ENCODE data around the gene MYRFL. TPM values are rescaled to one million over a fixed set of nuclear protein-coding genes. Genes with fewer than 3 reads are reported as not detected.

Gene MYRFL
- total and polyA plus RNA-seq, 5 donors from 2014 or later = not detected

DNA sequence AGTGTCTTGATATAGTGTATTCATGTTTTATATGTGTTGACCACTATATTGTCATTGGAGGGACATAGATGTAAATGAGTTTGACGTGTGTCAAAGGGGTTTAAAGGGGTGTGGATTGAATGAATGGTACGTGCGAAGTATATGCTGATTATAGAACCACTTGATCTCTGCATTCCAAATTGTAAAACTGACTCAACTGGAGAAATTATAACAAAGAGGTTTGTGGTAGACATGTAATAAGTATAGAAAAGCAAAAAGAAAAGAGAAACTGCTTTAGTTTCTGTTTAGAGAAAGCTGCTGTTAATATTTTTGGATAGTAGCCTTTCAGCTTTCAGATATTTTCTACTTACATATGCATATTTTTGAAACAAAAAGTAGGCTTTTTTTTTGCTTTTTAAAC, 8.9 kb upstream of the MYRFL start:
- H3K36me3 ChIP-seq (ENCODE audit: control insufficient read depth, insufficient read depth, low read length) = no peaks in the 10 kb centered on the region
- Mint-ChIP-seq H3K4me1 (no peaks in the 10 kb centered on the region), H3K27me3 (no peaks in the 10 kb centered on the region), H3K4me3 (no peak overlapping the region), H3K36me3 (peaks cover 31% of the 10 kb centered on the region), H3K27ac (no peak overlapping the region), H3K9me3 (no peaks in the 10 kb centered on the region)
- no peak for ATAC-seq (ENCODE audit: low read depth in 2 of 2)
- no peaks in the 10 kb centered on the region for H3K27me3 ChIP-seq (ENCODE audit: control insufficient read depth, insufficient read depth, low read length)
- no peak overlapping the region for H3K4me3 ChIP-seq (ENCODE audit: low read depth, low read length)
- no peaks in the 10 kb centered on the region for H3K4me1 ChIP-seq (ENCODE audit: control insufficient read depth, insufficient read depth, low read length, poor library complexity, severe bottlenecking)
- no peaks in the 10 kb centered on the region for H3K9me3 ChIP-seq (ENCODE audit: control insufficient read depth in 2 of 2, low read length in 2 of 2)
- H3K27ac ChIP-seq (ENCODE audit: insufficient read depth, low read length, poor library complexity, severe bottlenecking) = no peak overlapping the region
- DNase-seq = no peak

DNA sequence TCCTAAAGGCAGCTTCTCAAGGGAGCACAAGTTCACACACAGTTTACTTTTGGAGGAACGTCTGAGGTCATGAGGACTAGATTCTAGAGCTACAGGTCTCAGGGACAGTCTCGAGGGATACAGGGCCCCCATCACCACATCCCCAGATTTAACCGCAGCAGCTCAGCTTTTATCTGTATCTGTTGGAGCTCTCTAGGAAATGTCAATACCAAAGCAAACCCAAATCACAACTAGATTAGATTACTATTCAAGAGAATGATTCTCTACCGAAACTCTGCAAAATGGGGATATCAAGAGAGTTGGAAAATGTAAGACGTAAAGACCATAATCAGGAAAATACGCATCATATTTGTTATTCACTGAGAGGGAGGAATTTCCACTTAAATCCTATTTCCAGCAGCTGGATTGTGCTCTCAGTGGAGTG, 4.0 kb upstream of the MYRFL start:
- H3K9me3 Mint-ChIP-seq = no peaks in the 10 kb centered on the region
- DNase-seq (no peak), ATAC-seq (ENCODE audit: low read depth in 2 of 2) (no peak)
- no peak overlapping the region for H3K4me3 ChIP-seq (ENCODE audit: low read depth, low read length)
- H3K36me3 Mint-ChIP-seq = peaks cover 7% of the 10 kb centered on the region
- no peak overlapping the region for H3K4me3 Mint-ChIP-seq
- H3K27ac ChIP-seq (ENCODE audit: insufficient read depth, low read length, poor library complexity, severe bottlenecking) = no peak overlapping the region
- H3K27ac Mint-ChIP-seq = no peak overlapping the region
- H3K27me3 Mint-ChIP-seq = peaks cover under 1% of the 10 kb centered on the region
- no peaks in the 10 kb centered on the region for H3K4me1 ChIP-seq (ENCODE audit: control insufficient read depth, insufficient read depth, low read length, poor library complexity, severe bottlenecking)
- no peaks in the 10 kb centered on the region for H3K27me3 ChIP-seq (ENCODE audit: control insufficient read depth, insufficient read depth, low read length)
- no peaks in the 10 kb centered on the region for H3K36me3 ChIP-seq (ENCODE audit: control insufficient read depth, insufficient read depth, low read length)
- H3K4me1 Mint-ChIP-seq = no peaks in the 10 kb centered on the region
- no peaks in the 10 kb centered on the region for H3K9me3 ChIP-seq (ENCODE audit: control insufficient read depth in 2 of 2, low read length in 2 of 2)

DNA sequence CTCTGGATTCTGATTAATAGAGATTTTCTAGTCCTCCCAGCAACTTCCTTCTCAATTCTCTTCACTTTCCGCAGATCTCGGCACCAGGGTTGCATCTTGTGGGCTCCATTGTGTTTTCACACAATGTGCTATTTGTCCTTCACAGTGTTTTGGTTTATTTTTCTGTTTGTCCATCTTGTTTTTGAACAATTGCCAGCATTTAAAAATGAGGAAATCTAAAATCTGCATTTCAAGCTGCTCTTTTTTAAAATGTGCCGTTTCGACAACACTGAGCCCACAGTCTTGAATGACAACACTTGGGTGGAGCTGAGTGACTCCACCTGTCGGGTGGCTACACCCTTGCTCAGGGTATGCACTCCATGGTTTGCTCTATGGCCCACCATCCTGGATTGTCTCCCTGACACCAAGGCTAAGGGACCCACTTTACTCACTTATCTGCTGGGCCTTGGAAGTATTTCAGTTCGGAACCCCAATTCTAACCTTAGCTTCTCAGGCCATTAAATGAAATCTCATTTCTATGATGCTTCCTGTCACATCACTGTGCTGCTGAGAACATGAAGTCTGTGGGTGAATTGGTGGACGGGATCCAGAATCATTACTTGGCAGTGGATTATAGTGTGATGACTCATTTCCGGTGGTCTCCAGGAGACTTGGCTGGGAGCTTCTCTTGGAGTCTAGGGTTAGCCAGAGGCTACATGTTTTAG, 3.4 kb upstream of the MYRFL start:
- H3K27me3 Mint-ChIP-seq = peaks cover 7% of the 10 kb centered on the region
- H3K4me3 Mint-ChIP-seq = no peak overlapping the region
- H3K27ac Mint-ChIP-seq = no peak overlapping the region
- H3K27ac ChIP-seq (ENCODE audit: insufficient read depth, low read length, poor library complexity, severe bottlenecking) = no peak overlapping the region
- no peaks in the 10 kb centered on the region for H3K27me3 ChIP-seq (ENCODE audit: control insufficient read depth, insufficient read depth, low read length)
- H3K4me1 ChIP-seq (ENCODE audit: control insufficient read depth, insufficient read depth, low read length, poor library complexity, severe bottlenecking) = no peaks in the 10 kb centered on the region
- no peak overlapping the region for H3K4me3 ChIP-seq (ENCODE audit: low read depth, low read length)
- no peaks in the 10 kb centered on the region for H3K4me1 Mint-ChIP-seq
- no peaks in the 10 kb centered on the region for H3K9me3 ChIP-seq (ENCODE audit: control insufficient read depth in 2 of 2, low read length in 2 of 2)
- H3K9me3 Mint-ChIP-seq = no peaks in the 10 kb centered on the region
- peaks cover 3% of the 10 kb centered on the region for H3K36me3 Mint-ChIP-seq
- no peaks in the 10 kb centered on the region for H3K36me3 ChIP-seq (ENCODE audit: control insufficient read depth, insufficient read depth, low read length)
- no peak for ATAC-seq (ENCODE audit: low read depth in 2 of 2)
- DNase-seq = no peak

DNA sequence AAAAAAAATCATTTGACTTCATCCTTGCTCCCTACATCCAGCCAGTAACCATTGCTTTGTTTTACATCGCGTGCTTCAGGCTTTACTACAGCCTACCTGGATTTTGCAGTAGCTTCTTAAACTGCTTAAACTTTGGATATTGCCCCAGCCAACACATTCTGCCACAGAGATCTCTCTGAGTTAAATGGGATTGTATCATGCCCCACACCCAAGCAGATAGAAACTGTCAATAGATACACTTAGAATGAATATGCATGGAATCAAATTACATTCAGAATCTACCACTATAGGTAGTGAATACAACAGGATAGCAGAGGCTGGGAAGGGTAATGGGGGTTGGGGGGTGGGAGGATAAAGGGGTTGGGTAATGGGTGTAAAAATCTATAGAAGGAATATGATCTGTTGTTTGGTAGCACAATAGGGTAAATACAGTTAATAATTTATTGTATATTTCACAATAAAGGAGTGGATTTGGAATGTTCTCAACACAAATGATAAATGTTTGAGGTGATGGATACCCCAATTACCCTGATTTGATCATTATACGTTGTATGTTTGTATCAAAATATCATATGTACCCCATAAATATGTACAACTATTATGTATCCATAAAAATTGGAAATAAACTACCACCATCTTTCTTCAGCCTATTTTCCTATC, 2.7 kb upstream of the MYRFL start:
- no peaks in the 10 kb centered on the region for H3K36me3 Mint-ChIP-seq
- Histone ChIP-seq H3K27ac (ENCODE audit: insufficient read depth, low read length, poor library complexity, severe bottlenecking) (no peak overlapping the region), H3K27me3 (ENCODE audit: control insufficient read depth, insufficient read depth, low read length) (peaks cover 3% of the 10 kb centered on the region), H3K4me3 (ENCODE audit: low read depth, low read length) (no peak overlapping the region), H3K9me3 (ENCODE audit: control insufficient read depth in 2 of 2, low read length in 2 of 2) (no peaks in the 10 kb centered on the region), H3K36me3 (ENCODE audit: control insufficient read depth, insufficient read depth, low read length) (no peaks in the 10 kb centered on the region), H3K4me1 (ENCODE audit: control insufficient read depth, insufficient read depth, low read length, poor library complexity, severe bottlenecking) (no peaks in the 10 kb centered on the region)
- DNase-seq (no peak), ATAC-seq (ENCODE audit: low read depth in 2 of 2) (no peak)
- no peaks in the 10 kb centered on the region for H3K4me1 Mint-ChIP-seq
- H3K27ac Mint-ChIP-seq = no peak overlapping the region
- no peaks in the 10 kb centered on the region for H3K9me3 Mint-ChIP-seq
- no peak overlapping the region for H3K4me3 Mint-ChIP-seq
- H3K27me3 Mint-ChIP-seq = peaks cover 8% of the 10 kb centered on the region

DNA sequence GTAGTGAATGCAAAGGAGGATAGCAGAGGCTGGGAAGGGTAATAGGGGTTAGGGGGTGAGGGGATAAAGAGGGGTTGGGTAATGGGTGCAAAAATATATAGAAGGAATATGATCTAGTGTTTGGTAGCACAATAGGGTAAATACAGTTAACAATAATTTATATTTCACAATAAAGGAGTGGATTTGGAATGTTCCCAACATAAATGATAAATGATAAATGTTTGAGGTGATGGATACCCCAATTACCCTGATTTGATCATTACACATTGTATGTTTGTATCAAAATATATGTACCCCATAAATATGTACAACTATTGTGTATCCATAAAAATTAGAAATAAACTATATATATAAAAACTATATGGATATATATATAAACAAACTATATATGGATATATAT, 999 bp upstream of the MYRFL start:
- no peak overlapping the region for H3K27ac Mint-ChIP-seq
- H3K27me3 Mint-ChIP-seq = peaks cover 8% of the 10 kb centered on the region
- no peaks in the 10 kb centered on the region for H3K36me3 Mint-ChIP-seq
- H3K36me3 ChIP-seq (ENCODE audit: control insufficient read depth, insufficient read depth, low read length) = no peaks in the 10 kb centered on the region
- no peaks in the 10 kb centered on the region for H3K4me1 Mint-ChIP-seq
- no peak overlapping the region for H3K27ac ChIP-seq (ENCODE audit: insufficient read depth, low read length, poor library complexity, severe bottlenecking)
- no peaks in the 10 kb centered on the region for H3K4me1 ChIP-seq (ENCODE audit: control insufficient read depth, insufficient read depth, low read length, poor library complexity, severe bottlenecking)
- peaks cover 4% of the 10 kb centered on the region for H3K27me3 ChIP-seq (ENCODE audit: control insufficient read depth, insufficient read depth, low read length)
- H3K9me3 ChIP-seq (ENCODE audit: control insufficient read depth in 2 of 2, low read length in 2 of 2) = no peaks in the 10 kb centered on the region
- H3K4me3 Mint-ChIP-seq = no peak overlapping the region
- H3K9me3 Mint-ChIP-seq = no peaks in the 10 kb centered on the region
- no peak for ATAC-seq (ENCODE audit: low read depth in 2 of 2)
- H3K4me3 ChIP-seq (ENCODE audit: low read depth, low read length) = no peak overlapping the region
- DNase-seq = no peak

DNA sequence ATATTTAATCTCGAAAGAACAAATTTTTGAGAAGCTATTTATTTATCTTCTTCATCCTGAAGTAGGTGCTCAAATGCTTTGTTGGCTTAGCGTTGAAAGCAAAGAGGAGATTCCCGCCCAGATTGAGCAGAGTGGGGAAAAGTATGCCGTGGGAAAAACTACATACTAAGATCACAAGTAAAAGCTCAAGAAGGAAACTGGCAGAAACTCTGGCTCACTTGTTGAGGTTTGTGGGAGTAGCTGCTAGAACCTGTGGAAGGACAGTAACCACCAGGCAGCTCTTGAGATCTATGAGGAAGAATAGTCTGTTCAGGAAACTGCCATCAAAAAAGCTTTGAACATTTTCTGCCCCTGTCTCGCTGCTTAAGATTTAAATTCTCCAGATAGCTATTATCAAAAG, 3.9 kb downstream of the MYRFL start:
- Mint-ChIP-seq H3K27ac (no peak overlapping the region), H3K27me3 (peaks cover 25% of the 10 kb centered on the region), H3K4me3 (no peak overlapping the region), H3K36me3 (no peaks in the 10 kb centered on the region), H3K9me3 (peaks cover 0 to 1% (median 0%) of the 10 kb centered on the region in 7 donors), H3K4me1 (no peaks in the 10 kb centered on the region)
- Histone ChIP-seq H3K27me3 (ENCODE audit: control insufficient read depth, insufficient read depth, low read length) (peaks cover 7% of the 10 kb centered on the region), H3K4me1 (ENCODE audit: control insufficient read depth, insufficient read depth, low read length, poor library complexity, severe bottlenecking) (no peaks in the 10 kb centered on the region), H3K36me3 (ENCODE audit: control insufficient read depth, insufficient read depth, low read length) (no peaks in the 10 kb centered on the region), H3K27ac (ENCODE audit: insufficient read depth, low read length, poor library complexity, severe bottlenecking) (no peak overlapping the region), H3K4me3 (ENCODE audit: low read depth, low read length) (no peak overlapping the region), H3K9me3 (ENCODE audit: control insufficient read depth in 2 of 2, low read length in 2 of 2) (no peaks in the 10 kb centered on the region)
- ATAC-seq (ENCODE audit: low read depth in 2 of 2) = no peak
- DNase-seq = no peak

DNA sequence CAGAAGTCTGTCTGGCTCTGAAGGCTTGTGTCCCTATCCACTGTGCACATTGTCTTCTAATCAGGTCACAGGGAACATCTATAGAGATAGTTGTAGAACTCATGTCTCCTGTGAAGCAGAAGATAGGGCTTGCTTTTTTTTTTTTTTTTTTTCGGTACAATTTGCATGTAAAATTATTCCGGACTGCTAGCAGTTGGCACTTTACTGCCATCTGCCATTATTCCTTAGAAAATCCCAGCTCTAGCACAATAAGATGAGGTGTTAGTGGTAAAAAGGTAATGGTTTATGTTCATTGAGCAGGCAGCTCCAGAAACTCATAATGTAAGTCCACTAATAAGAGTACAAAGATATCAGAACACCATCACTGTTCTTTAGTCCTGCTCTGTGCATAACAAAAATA, 8.7 kb downstream of the MYRFL start:
- H3K27ac ChIP-seq (ENCODE audit: insufficient read depth, low read length, poor library complexity, severe bottlenecking) = no peak overlapping the region
- no peaks in the 10 kb centered on the region for H3K9me3 ChIP-seq (ENCODE audit: control insufficient read depth in 2 of 2, low read length in 2 of 2)
- Mint-ChIP-seq H3K27me3 (peaks cover 17% of the 10 kb centered on the region), H3K27ac (no peak overlapping the region), H3K9me3 (peaks cover 0 to 1% (median 0%) of the 10 kb centered on the region in 7 donors), H3K4me1 (no peaks in the 10 kb centered on the region), H3K36me3 (no peaks in the 10 kb centered on the region), H3K4me3 (no peak overlapping the region)
- ATAC-seq (ENCODE audit: low read depth in 2 of 2) (no peak), DNase-seq (no peak)
- H3K4me1 ChIP-seq (ENCODE audit: control insufficient read depth, insufficient read depth, low read length, poor library complexity, severe bottlenecking) = no peaks in the 10 kb centered on the region
- peaks cover 10% of the 10 kb centered on the region for H3K27me3 ChIP-seq (ENCODE audit: control insufficient read depth, insufficient read depth, low read length)
- H3K36me3 ChIP-seq (ENCODE audit: control insufficient read depth, insufficient read depth, low read length) = no peaks in the 10 kb centered on the region
- no peak overlapping the region for H3K4me3 ChIP-seq (ENCODE audit: low read depth, low read length)

DNA sequence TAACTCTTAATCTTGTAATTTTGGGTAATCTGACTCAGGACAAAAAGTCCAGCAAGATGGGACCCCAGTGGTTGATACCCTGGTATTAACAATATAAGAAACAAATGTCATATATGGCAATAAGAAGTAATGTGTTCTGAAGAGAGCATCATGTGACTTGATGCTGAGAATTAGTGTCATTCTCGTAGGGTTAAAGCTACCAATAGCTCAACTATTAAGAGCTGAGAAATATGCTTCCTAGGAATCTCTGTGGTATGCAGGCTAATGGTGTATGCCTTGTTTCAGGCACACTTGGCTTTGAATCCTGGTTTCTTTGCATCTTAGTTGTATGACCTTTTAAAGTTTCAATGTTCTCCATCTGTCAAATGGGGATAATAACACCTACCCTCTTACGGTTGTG, 9.1 kb downstream of the MYRFL start:
- no peaks in the 10 kb centered on the region for H3K9me3 ChIP-seq (ENCODE audit: control insufficient read depth in 2 of 2, low read length in 2 of 2)
- Mint-ChIP-seq H3K4me3 (no peak overlapping the region), H3K4me1 (no peaks in the 10 kb centered on the region), H3K36me3 (no peaks in the 10 kb centered on the region), H3K9me3 (peaks cover 0 to 1% (median 0%) of the 10 kb centered on the region in 7 donors), H3K27ac (no peak overlapping the region), H3K27me3 (peaks cover 17% of the 10 kb centered on the region)
- H3K36me3 ChIP-seq (ENCODE audit: control insufficient read depth, insufficient read depth, low read length) = no peaks in the 10 kb centered on the region
- H3K27ac ChIP-seq (ENCODE audit: insufficient read depth, low read length, poor library complexity, severe bottlenecking) = no peak overlapping the region
- DNase-seq (no peak), ATAC-seq (ENCODE audit: low read depth in 2 of 2) (no peak)
- H3K4me1 ChIP-seq (ENCODE audit: control insufficient read depth, insufficient read depth, low read length, poor library complexity, severe bottlenecking) = no peaks in the 10 kb centered on the region
- H3K27me3 ChIP-seq (ENCODE audit: control insufficient read depth, insufficient read depth, low read length) = peaks cover 8% of the 10 kb centered on the region
- H3K4me3 ChIP-seq (ENCODE audit: low read depth, low read length) = no peak overlapping the region
